ENCODE measurements around the gene GRM7.

DNA sequence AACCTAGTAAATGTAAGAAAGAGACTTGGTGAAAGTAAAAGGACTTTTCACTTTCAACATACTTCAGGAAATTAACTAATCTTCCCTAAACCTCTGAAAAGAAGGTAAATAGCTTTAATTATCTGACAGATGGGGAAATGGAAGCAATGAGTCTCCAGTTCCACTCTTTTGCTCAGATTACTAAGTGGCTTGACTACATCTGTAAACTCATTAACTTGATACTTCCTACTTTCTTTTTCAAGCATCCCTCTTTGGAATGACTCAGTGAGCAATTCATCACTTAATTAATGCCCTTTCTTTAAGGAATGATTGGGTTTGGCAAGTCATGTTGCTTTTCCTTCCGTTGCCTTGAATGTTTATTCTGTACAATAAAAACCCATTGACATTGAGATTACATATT is 234.2 kb downstream of the GRM7 start:
- TF ChIP-seq ZNF331 (CRISPR knock-in tag; IDR thresholded peaks at IDR 0.05; ENCODE audit: low read depth): no peak
- TF ChIP-seq CTCF (conservative IDR thresholded peaks at IDR 0.05; ENCODE audit: low read depth in 2 of 2): no peak
- no peak for TF ChIP-seq EZH2 (IDR thresholded peaks at IDR 0.05; ENCODE audit: low read depth, unreplicated experiment)
- TF ChIP-seq POLR2AphosphoS5 (IDR thresholded peaks at IDR 0.05; ENCODE audit: low read depth): no peak
- no peak for TF ChIP-seq EZH2phosphoT487 (IDR thresholded peaks at IDR 0.05; ENCODE audit: unreplicated experiment)
- TF ChIP-seq STAT1 (IDR thresholded peaks at IDR 0.05; ENCODE audit: unreplicated experiment): no peak
- TF ChIP-seq ETS1 (IDR thresholded peaks at IDR 0.05): no peak
- TF ChIP-seq JUNB (IDR thresholded peaks at IDR 0.05; ENCODE audit: unreplicated experiment): no peak
- TF ChIP-seq, protein P1, sequence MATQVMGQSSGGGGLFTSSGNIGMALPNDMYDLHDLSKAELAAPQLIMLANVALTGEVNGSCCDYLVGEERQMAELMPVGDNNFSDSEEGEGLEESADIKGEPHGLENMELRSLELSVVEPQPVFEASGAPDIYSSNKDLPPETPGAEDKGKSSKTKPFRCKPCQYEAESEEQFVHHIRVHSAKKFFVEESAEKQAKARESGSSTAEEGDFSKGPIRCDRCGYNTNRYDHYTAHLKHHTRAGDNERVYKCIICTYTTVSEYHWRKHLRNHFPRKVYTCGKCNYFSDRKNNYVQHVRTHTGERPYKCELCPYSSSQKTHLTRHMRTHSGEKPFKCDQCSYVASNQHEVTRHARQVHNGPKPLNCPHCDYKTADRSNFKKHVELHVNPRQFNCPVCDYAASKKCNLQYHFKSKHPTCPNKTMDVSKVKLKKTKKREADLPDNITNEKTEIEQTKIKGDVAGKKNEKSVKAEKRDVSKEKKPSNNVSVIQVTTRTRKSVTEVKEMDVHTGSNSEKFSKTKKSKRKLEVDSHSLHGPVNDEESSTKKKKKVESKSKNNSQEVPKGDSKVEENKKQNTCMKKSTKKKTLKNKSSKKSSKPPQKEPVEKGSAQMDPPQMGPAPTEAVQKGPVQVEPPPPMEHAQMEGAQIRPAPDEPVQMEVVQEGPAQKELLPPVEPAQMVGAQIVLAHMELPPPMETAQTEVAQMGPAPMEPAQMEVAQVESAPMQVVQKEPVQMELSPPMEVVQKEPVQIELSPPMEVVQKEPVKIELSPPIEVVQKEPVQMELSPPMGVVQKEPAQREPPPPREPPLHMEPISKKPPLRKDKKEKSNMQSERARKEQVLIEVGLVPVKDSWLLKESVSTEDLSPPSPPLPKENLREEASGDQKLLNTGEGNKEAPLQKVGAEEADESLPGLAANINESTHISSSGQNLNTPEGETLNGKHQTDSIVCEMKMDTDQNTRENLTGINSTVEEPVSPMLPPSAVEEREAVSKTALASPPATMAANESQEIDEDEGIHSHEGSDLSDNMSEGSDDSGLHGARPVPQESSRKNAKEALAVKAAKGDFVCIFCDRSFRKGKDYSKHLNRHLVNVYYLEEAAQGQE (IDR thresholded peaks at IDR 0.05; ENCODE audit: unreplicated experiment): no peak
- TF ChIP-seq CREB1 (CRISPR knock-in tag; IDR thresholded peaks at IDR 0.05; ENCODE audit: low read depth): no peak
